Fibroblast of pulmonary artery (primary cell): Measurements from ENCODE around the gene RECK.
A peak's percentile ranks its signal among the peaks of the same experiment; 100 is the strongest.

ENCODE experiments used
- DNase-seq: peaks from one replicate; pipeline ENCODE4 v3.0.0-alpha.2; 2010; ENCODE audit warnings: low read depth
- H3K4me3 ChIP-seq: replicated peaks from 2 replicates; pipeline ENCODE4 v1.5.1; 2011; ENCODE audit warnings: low read depth, mild to moderate bottlenecking, control low read depth, low read length, moderate library complexity
- TF ChIP-seq, protein P1 (sequence below): IDR thresholded peaks from 2 replicates; pipeline ENCODE4 v1.5.1; 2011; ENCODE audit warnings: mild to moderate bottlenecking, control low read depth, low read length, inconsistent platforms; ENCODE audit errors: missing control alignments

The RECK gene

DNA sequence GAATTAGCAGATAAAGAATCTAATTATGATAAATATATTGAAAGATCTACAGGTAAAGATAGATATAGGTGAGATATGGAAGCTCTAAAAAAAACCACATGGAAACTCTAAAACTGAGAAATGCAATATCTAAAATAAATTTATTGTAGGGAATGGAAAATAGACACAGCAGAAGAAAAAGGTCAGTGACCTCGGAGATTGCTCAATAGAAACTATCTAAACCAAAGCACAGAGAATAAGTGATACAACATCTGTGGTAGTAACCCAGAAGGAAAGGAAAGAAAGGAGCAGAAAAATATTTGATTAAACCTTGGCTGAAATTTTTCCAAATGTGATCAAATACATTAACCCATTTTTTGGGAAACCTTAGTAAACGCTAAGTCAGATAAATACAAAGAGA, 56.7 kb downstream of the RECK start:
- no peak for DNase-seq
- TF ChIP-seq, protein P1, sequence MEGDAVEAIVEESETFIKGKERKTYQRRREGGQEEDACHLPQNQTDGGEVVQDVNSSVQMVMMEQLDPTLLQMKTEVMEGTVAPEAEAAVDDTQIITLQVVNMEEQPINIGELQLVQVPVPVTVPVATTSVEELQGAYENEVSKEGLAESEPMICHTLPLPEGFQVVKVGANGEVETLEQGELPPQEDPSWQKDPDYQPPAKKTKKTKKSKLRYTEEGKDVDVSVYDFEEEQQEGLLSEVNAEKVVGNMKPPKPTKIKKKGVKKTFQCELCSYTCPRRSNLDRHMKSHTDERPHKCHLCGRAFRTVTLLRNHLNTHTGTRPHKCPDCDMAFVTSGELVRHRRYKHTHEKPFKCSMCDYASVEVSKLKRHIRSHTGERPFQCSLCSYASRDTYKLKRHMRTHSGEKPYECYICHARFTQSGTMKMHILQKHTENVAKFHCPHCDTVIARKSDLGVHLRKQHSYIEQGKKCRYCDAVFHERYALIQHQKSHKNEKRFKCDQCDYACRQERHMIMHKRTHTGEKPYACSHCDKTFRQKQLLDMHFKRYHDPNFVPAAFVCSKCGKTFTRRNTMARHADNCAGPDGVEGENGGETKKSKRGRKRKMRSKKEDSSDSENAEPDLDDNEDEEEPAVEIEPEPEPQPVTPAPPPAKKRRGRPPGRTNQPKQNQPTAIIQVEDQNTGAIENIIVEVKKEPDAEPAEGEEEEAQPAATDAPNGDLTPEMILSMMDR = no peak
- no peak overlapping the region for H3K4me3 ChIP-seq

DNA sequence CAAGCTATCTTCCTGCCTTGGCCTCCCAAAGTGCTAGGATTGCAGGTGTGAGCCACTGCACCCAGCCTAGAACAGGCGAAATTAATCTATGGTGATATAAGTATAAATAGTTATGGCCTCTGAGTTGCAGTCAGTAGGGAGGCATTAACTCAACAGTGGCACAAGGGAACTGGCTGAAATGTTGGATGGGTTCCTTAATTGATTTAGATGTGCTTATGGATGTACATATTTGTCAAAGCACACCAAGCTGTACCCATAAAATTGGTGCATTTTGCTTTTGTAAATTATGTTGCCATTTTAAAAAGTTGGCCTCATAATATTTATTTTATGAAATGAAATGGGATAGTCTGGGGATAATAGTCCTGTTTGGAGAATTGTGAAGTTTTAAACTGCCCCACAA, 63.0 kb downstream of the RECK start:
- no peak for DNase-seq
- no peak overlapping the region for H3K4me3 ChIP-seq
- TF ChIP-seq, protein P1 = no peak

DNA sequence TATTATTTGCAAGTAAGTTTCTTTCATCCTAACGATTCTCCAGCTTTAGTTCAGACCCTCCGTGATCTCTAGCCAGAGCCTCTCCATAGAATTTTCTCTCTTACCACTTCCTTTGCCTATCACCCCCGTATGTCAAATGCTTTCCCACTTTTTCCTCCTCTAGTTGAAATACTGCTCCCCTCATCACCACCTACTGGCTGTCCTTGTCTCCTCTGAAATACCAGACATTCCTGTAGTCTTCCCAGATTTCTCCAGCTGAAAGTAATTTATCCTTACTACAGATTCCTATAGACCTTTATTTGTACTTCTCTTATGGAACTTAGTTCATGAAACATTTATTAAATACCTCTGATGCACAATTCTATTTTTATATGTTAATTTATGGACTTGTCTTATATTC, 63.8 kb downstream of the RECK start:
- TF ChIP-seq, protein P1 = peak; percentile 19
- no peak overlapping the region for H3K4me3 ChIP-seq
- DNase-seq = peak; percentile 37

DNA sequence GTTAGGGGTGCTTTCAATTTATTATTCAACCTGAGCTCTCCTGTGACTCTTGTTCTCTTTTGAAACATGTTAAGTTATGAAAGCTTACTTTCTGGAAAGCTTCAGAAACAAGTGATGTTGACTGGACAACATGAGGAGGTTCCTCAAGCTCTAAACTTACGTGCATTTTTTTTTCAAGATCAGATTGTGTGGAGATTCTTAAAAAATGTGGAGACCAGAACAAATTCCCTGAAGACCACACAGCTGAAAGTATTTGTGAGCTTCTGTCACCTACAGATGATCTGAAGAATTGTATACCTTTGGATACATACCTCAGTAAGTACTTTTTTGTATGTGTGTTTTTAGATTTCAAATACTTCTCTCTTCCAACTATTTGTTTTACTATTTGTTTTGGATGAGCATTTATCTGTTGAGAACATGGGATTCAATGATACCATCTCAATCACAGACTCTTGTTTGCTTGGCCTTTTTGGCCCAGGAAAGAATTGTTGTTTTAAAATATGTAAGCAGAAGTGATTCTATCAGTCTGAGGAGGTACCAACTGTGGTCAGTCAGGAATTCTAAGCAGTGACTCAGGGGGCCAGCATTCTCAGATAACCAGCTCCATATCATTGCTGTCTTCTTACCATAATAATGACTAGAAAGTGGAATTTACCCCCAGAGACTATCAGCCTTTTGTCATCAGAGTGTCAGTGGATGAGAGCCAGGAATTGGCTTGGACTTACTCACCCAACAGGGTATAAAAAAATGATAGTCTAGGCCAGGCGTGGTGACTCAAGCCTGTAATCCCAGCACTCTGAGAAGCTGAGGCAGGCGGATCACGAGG, 65.4 kb downstream of the RECK start:
- H3K4me3 ChIP-seq = no peak overlapping the region
- DNase-seq = peak; percentile 97
- TF ChIP-seq, protein P1 = no peak

DNA sequence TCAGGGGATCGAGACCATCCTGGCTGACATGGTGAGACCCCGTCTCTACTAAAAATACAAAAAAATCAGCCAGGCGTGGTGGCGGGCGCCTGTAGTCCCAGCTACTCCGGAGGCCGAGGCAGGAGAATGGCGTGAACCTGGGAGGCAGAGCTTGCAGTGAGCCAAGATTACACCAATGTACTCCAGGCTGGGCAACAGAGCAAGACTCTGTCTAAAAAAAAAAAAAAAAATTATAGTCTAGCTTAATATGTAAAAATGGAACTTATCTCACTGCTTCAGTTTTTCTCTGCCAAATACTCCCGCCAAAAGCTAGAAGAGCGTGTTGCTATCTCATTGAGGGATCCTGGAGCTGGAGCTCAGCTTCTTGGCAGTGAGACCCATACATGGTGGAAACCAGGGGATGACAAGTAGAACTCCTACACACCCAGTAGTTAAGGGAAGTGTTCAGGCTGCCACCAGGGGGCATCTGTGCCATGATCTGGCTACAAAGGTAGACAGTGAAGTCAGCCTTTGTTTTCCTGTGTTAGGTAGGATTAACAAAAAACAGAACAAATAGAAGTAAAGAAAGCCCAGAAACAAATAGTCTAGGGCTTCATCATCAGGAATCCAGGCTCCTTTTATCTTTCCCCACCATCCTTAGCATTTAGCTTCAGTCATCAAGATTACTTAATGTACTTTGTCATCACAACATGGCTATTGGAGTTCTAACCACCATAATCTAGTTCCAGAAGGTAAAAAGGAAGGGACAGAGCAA, 66.2 kb downstream of the RECK start:
- TF ChIP-seq, protein P1 = peak; percentile 79
- DNase-seq = peak; percentile 89
- no peak overlapping the region for H3K4me3 ChIP-seq

DNA sequence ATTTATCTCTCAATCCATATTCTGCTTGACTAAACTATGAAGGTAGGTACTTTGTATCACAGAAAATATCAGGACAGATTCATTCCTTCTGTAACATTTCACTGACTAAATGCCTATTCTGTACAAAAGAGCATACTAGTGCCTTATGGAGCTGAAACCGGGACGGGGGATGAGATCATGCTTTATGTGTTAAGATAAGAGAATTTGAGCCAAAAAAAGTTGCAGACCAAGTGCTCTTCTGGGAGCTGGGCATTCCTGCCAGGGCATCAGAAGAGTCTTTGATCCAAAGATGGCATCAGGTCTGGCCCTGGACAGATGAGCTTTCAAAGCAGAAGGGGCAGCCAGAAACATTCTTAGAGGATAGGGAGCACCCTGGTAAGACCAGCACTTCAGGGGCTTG, 72.4 kb downstream of the RECK start:
- no peak overlapping the region for H3K4me3 ChIP-seq
- TF ChIP-seq, protein P1 = no peak
- no peak for DNase-seq

DNA sequence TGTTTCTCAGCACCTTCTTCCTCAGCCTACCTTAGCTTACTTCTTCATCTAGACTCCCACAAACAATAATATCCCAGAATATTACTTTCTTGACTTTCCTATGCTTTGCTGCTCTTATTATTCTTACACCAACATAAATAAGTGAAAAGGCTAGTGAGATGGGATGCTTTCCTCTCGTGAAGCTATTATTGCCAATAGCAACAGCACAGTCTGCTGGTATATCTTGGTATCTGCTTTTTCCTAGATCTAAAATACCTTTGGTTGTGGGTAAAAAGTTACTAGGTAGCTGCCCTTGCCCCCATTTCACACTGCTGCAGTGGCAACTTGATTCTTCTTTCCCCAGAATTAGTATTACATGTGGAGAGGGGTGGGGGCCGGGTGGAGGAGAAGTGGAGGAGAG, 73.7 kb downstream of the RECK start:
- DNase-seq = no peak
- TF ChIP-seq, protein P1 = peak; percentile 29
- no peak overlapping the region for H3K4me3 ChIP-seq
